Neural cell (in vitro differentiated cells): Measurements from ENCODE around the gene MMRN1. TPM values are rescaled to one million over a fixed set of nuclear protein-coding genes. Genes with fewer than 3 reads are reported as not detected.
"Not testable (repeated sequence)": the region's sequence is repeated elsewhere in the genome, so short reads cannot be mapped to it uniquely, and the experiment has no call there.

Source experiments
- H2AFZ ChIP-seq: fragments of 200-600, 300-800 bp; sonication (generic), shearing (Covaris generic); 2 replicates; pipeline ENCODE4 v1.6.0; 2014; ENCODE audit warnings: low read depth, mild to moderate bottlenecking, antibody characterized with exemption, low read length, moderate library complexity
- H3F3A ChIP-seq: fragments of 200-600 bp; shearing (Covaris generic); 2 replicates; pipeline ENCODE4 v1.6.1; 2016; ENCODE audit warnings: mild to moderate bottlenecking, moderate library complexity, mixed read lengths, antibody characterized with exemption, low read length; ENCODE audit not compliant: insufficient read depth, poor library complexity, severe bottlenecking
- H3K27ac ChIP-seq: fragments of 200-600, 300-800 bp; sonication (generic), shearing (Covaris generic); 2 replicates; pipeline ENCODE4 v1.5.1; 2014; ENCODE audit warnings: mild to moderate bottlenecking, low read length, moderate library complexity
- H3K27me3 ChIP-seq: fragments of 300-800, 200-600 bp; sonication (generic), shearing (Covaris generic); 2 replicates; pipeline ENCODE4 v1.6.0; 2014; ENCODE audit warnings: mild to moderate bottlenecking, low read depth, low read length, moderate library complexity; ENCODE audit not compliant: insufficient read depth
- H3K36me3 ChIP-seq: fragments of 300-800, 200-600 bp; sonication (generic), shearing (Covaris generic); 2 replicates; pipeline ENCODE4 v1.5.1; 2014; ENCODE audit warnings: mild to moderate bottlenecking, antibody characterized with exemption, low read length, moderate library complexity; ENCODE audit not compliant: insufficient read depth
- H3K4me2 ChIP-seq: fragments of 300-800, 200-600 bp; sonication (generic), shearing (Covaris generic); 2 replicates; pipeline ENCODE4 v1.6.0; 2014; ENCODE audit warnings: mild to moderate bottlenecking, low read length
- H3K4me3 ChIP-seq: fragments of 300-800, 200-600 bp; sonication (generic), shearing (Covaris generic); 2 replicates; pipeline ENCODE4 v1.5.1; 2014; ENCODE audit warnings: mild to moderate bottlenecking, low read length, moderate library complexity
- H3K79me2 ChIP-seq: fragments of 200-600 bp; shearing (Covaris generic); replicated peaks from 2 replicates; pipeline ENCODE4 v1.6.0; 2014; ENCODE audit warnings: mild to moderate bottlenecking, low read length, moderate library complexity; ENCODE audit not compliant: insufficient read depth
- H3K9ac ChIP-seq: fragments of 300-800, 200-600 bp; sonication (generic), shearing (Covaris generic); 2 replicates; pipeline ENCODE4 v1.6.1; 2016; ENCODE audit warnings: mild to moderate bottlenecking, low read length, mixed read lengths
- H3K9me2 ChIP-seq: fragments of 200-600 bp; shearing (Covaris generic); 2 replicates; pipeline ENCODE4 v1.6.1; 2016; ENCODE audit warnings: mild to moderate bottlenecking, low read length, mixed read lengths; ENCODE audit not compliant: insufficient read depth
- H3K9me3 ChIP-seq: fragments of 200-600, 300-800 bp; sonication (generic), shearing (Covaris generic); 2 replicates; pipeline ENCODE4 v1.6.1; 2016; ENCODE audit warnings: mild to moderate bottlenecking, mixed run types, low read length, moderate library complexity, mixed read lengths
- H4K20me1 ChIP-seq: fragments of 200-600 bp; shearing (Covaris generic); 2 replicates; pipeline ENCODE4 v1.6.1; 2016; ENCODE audit warnings: mild to moderate bottlenecking, mixed run types; ENCODE audit not compliant: insufficient read depth
- CTCF ChIP-seq: fragments of 450-650 bp; IDR thresholded peaks from 2 replicates; pipeline ENCODE4 v1.5.1; 2014; ENCODE audit warnings: antibody characterized with exemption, mild to moderate bottlenecking, moderate library complexity; ENCODE audit not compliant: poor library complexity, severe bottlenecking
- EP300 ChIP-seq: fragments of 450-650 bp; conservative IDR thresholded peaks from 2 replicates; pipeline ENCODE4 v1.6.1; 2014; ENCODE audit warnings: antibody characterized with exemption, mild to moderate bottlenecking, moderate library complexity; ENCODE audit not compliant: poor library complexity, severe bottlenecking
- EZH2 ChIP-seq: fragments of 200-600, 300-800 bp; shearing (Covaris generic), sonication (generic); IDR thresholded peaks from 2 replicates; pipeline ENCODE4 v1.6.1; 2014; ENCODE audit warnings: antibody characterized with exemption, low read length, borderline replicate concordance, mild to moderate bottlenecking; ENCODE audit not compliant: insufficient read depth, poor library complexity, severe bottlenecking
- MXI1 ChIP-seq: fragments of 450-650 bp; conservative IDR thresholded peaks from 2 replicates; pipeline ENCODE4 v1.6.1; 2014; ENCODE audit warnings: antibody characterized with exemption, mild to moderate bottlenecking; ENCODE audit not compliant: poor library complexity, severe bottlenecking
- POLR2AphosphoS5 ChIP-seq: IDR thresholded peaks from 2 replicates; pipeline ENCODE4 v1.6.1; 2012
- RAD21 ChIP-seq: fragments of 450-650 bp; conservative IDR thresholded peaks from 2 replicates; pipeline ENCODE4 v1.6.1; 2014; ENCODE audit warnings: antibody characterized with exemption, mild to moderate bottlenecking, moderate library complexity
- REST ChIP-seq: IDR thresholded peaks from 2 replicates; pipeline ENCODE4 v1.6.1; 2012; ENCODE audit warnings: borderline replicate concordance
- SMC3 ChIP-seq: fragments of 450-650 bp; conservative IDR thresholded peaks from 2 replicates; pipeline ENCODE4 v1.6.1; 2014; ENCODE audit warnings: antibody characterized with exemption, mild to moderate bottlenecking, moderate library complexity; ENCODE audit not compliant: poor library complexity
- polyA plus RNA-seq: library from polyadenylated mRNA; depleted of rRNA; stranded (reverse); fragments of >200 nt; gene quantifications from 2 replicates; pipeline ENCODE4 v1.2.3, GENCODE V29; 2014

MMRN1 gene
- polyA plus RNA-seq, 1 donor from 2014 or later = 2.2 TPM

GRCh38 chr4:89901808-89902431 lies 7.3 kb downstream of the MMRN1 start:
- not testable (repeated sequence) for H3K79me2 ChIP-seq, H3K9me3 ChIP-seq, H3K9me2 ChIP-seq, H3F3A ChIP-seq, H3K36me3 ChIP-seq, H4K20me1 ChIP-seq, H3K4me3 ChIP-seq, H3K27me3 ChIP-seq, H3K4me2 ChIP-seq, H2AFZ ChIP-seq, H3K27ac ChIP-seq, H3K9ac ChIP-seq
- peak; percentile 83 for TF ChIP-seq SMC3
- peak; percentile 69 for TF ChIP-seq CTCF
- peak; percentile 84 for TF ChIP-seq RAD21

- H3K79me2 ChIP-seq = no peaks in the 10 kb centered on the region
- no peak for TF ChIP-seq SMC3
- no peak for TF ChIP-seq POLR2AphosphoS5
- TF ChIP-seq EP300 = no peak
- TF ChIP-seq MXI1 = no peak
- TF ChIP-seq REST = no peak
- no peak for TF ChIP-seq EZH2
- TF ChIP-seq RAD21 = no peak
- no peak for TF ChIP-seq CTCF
- no peaks in the 10 kb centered on the region for H3K9me3 ChIP-seq
- H2AFZ ChIP-seq = no peak overlapping the region
- no peak overlapping the region for H3K4me3 ChIP-seq
- H3K36me3 ChIP-seq = no peaks in the 10 kb centered on the region
- no peaks in the 10 kb centered on the region for H4K20me1 ChIP-seq
- H3K27ac ChIP-seq = no peak overlapping the region
- H3K9me2 ChIP-seq = no peaks in the 10 kb centered on the region
- H3K4me2 ChIP-seq = no peak overlapping the region
- no peaks in the 10 kb centered on the region for H3F3A ChIP-seq
- H3K9ac ChIP-seq = no peak overlapping the region
- H3K27me3 ChIP-seq = no peaks in the 10 kb centered on the region
These were observed 9.9 kb downstream of the MMRN1 start for GRCh38 chr4:89904524-89904923.
